Omental fat pad (tissue), 4 donors: ENCODE data around the gene ANKLE2. TPM values are rescaled to one million over a fixed set of nuclear protein-coding genes. Genes with fewer than 3 reads are reported as not detected.
"Not testable (repeated sequence)": the region's sequence is repeated elsewhere in the genome, so short reads cannot be mapped to it uniquely, and the experiment has no call there.

Experiments
- ATAC-seq: fragments of 150-250 bp; one replicate; pipeline ENCODE4 v1.9.1; 2016; ENCODE audit warnings: mild to moderate bottlenecking, moderate library complexity; ENCODE audit not compliant: low FRiP score
- DNase-seq: peaks from one replicate; pipeline ENCODE4 v3.0.0-alpha.2; 2019; ENCODE audit warnings: low spot score
- CTCF ChIP-seq, 3 donors: fragments of 450-650 bp; IDR thresholded peaks; one replicate each; pipeline ENCODE4 v1.5.1; 2016 to 2017; ENCODE audit warnings: antibody characterized with exemption in 3 of 3, mild to moderate bottlenecking in 3 of 3, moderate library complexity in 2 of 3
- total RNA-seq, 4 donors: library from RNA; depleted of rRNA; stranded (reverse); fragments of >200 nt; gene quantifications; one replicate each; pipeline ENCODE4 v1.1.0, GENCODE V29; 2016

The ANKLE2 gene
- total RNA-seq, 4 donors from 2014 or later, result 69.0 to 187 (median 76.7) TPM

GRCh38 chr12:132771126-132771838, 9.7 kb upstream of the ANKLE2 start:
- DNase-seq (no peak), ATAC-seq (no peak)
- TF ChIP-seq CTCF (IDR thresholded peaks at IDR 0.05), result no peak

GRCh38 chr12:132766380-132767085, 4.9 kb upstream of the ANKLE2 start:
- no peak for TF ChIP-seq CTCF (IDR thresholded peaks at IDR 0.05)
- ATAC-seq (no peak), DNase-seq (no peak)

- ATAC-seq (no peak), DNase-seq (no peak)
- no peak for TF ChIP-seq CTCF (IDR thresholded peaks at IDR 0.05)
These were observed 3.7 kb upstream of the ANKLE2 start for GRCh38 chr12:132765361-132765760.

- ATAC-seq, result no peak
- no peak for DNase-seq
- TF ChIP-seq CTCF (IDR thresholded peaks at IDR 0.05), result no peak
These were observed 2.6 kb upstream of the ANKLE2 start for GRCh38 chr12:132764231-132764630.

GRCh38 chr12:132761921-132762583, 420 bp upstream of the ANKLE2 start:
- no peak for TF ChIP-seq CTCF (IDR thresholded peaks at IDR 0.05)
- ATAC-seq (peak; percentile 87), DNase-seq (peak; percentile 39)

- no peak for ATAC-seq
These were observed 2.3 kb downstream of the ANKLE2 start for GRCh38 chr12:132759359-132759758.

GRCh38 chr12:132758825-132759224, 2.8 kb downstream of the ANKLE2 start:
- not testable (repeated sequence) for DNase-seq, ATAC-seq

More at GRCh38 chr12:132759359-132759758, 2.3 kb downstream of the ANKLE2 start:
- TF ChIP-seq CTCF (IDR thresholded peaks at IDR 0.05), result no peak
- DNase-seq, result no peak
